Neutrophil (primary cell): Measurements from ENCODE around the gene SORCS2.

Experiments used
- H3K27ac ChIP-seq: fragments of 200-600 bp; sonication (generic); 2 replicates; pipeline ENCODE4 v1.5.1; 2016; ENCODE audit warnings: mild to moderate bottlenecking, moderate library complexity
- H3K27me3 ChIP-seq: fragments of 200-600 bp; sonication (generic); 2 replicates; pipeline ENCODE4 v1.6.0; 2016; ENCODE audit warnings: mild to moderate bottlenecking
- H3K36me3 ChIP-seq: fragments of 200-600 bp; sonication (generic); 2 replicates; pipeline ENCODE4 v1.5.1; 2017
- H3K4me1 ChIP-seq, 2 experiments: fragments of 200-600 bp in 1 of 2; sonication (generic) in 1 of 2; 1 replicate in 1 of 2; 2 replicates in 1 of 2; pipeline versions ENCODE4 v1.5.1 to v1.6.1; 2013 to 2016; ENCODE audit warnings: low read depth in 1 of 2, low read length in 1 of 2, mild to moderate bottlenecking in 1 of 2, moderate library complexity in 1 of 2; ENCODE audit not compliant: control insufficient read depth in 1 of 2, insufficient read depth in 1 of 2
- H3K4me3 ChIP-seq, 2 experiments: fragments of 200-600 bp in 1 of 2; sonication (generic) in 1 of 2; 1 replicate in 1 of 2; 2 replicates in 1 of 2; pipeline ENCODE4 v1.5.1; 2013 to 2016; ENCODE audit warnings: low read depth in 1 of 2, low read length in 1 of 2, mild to moderate bottlenecking in 1 of 2, moderate library complexity in 1 of 2
- H3K9me3 ChIP-seq: fragments of 200-600 bp; sonication (generic); 2 replicates; pipeline ENCODE4 v1.5.1; 2016
- CTCF ChIP-seq: fragments of 200-600 bp; sonication (generic); IDR thresholded peaks from 2 replicates; pipeline ENCODE4 v1.5.1; 2016; ENCODE audit warnings: antibody characterized with exemption

The SORCS2 gene

GRCh38 chr4:7287918-7288280 lies 95.6 kb downstream of the SORCS2 start:
- Histone ChIP-seq H3K27ac (no peak overlapping the region), H3K27me3 (peaks cover 18% of the 10 kb centered on the region)

GRCh38 chr4:7288751-7289523 lies 96.6 kb downstream of the SORCS2 start:
- no peak overlapping the region for H3K4me3 ChIP-seq
- no peaks in the 10 kb centered on the region for H3K36me3 ChIP-seq
- H3K4me1 ChIP-seq, result no peaks in the 10 kb centered on the region
- TF ChIP-seq CTCF, result no peak
- no peaks in the 10 kb centered on the region for H3K9me3 ChIP-seq
- H3K27me3 ChIP-seq, result peaks cover 16% of the 10 kb centered on the region
- H3K27ac ChIP-seq, result no peak overlapping the region

More at GRCh38 chr4:7287918-7288280, 95.6 kb downstream of the SORCS2 start:
- Histone ChIP-seq H3K4me1 (no peaks in the 10 kb centered on the region), H3K4me3 (no peak overlapping the region), H3K36me3 (no peaks in the 10 kb centered on the region), H3K9me3 (no peaks in the 10 kb centered on the region)
- TF ChIP-seq CTCF, result no peak

GRCh38 chr4:7289589-7289988 lies 97.3 kb downstream of the SORCS2 start:
- no peaks in the 10 kb centered on the region for H3K4me1 ChIP-seq
- H3K9me3 ChIP-seq, result no peaks in the 10 kb centered on the region
- H3K36me3 ChIP-seq, result no peaks in the 10 kb centered on the region
- peaks cover 16% of the 10 kb centered on the region for H3K27me3 ChIP-seq
- no peak overlapping the region for H3K27ac ChIP-seq
- no peak overlapping the region for H3K4me3 ChIP-seq
- TF ChIP-seq CTCF, result no peak

- H3K4me1 ChIP-seq, result no peaks in the 10 kb centered on the region
- no peaks in the 10 kb centered on the region for H3K9me3 ChIP-seq
- H3K36me3 ChIP-seq, result no peaks in the 10 kb centered on the region
- peaks cover 9% of the 10 kb centered on the region for H3K27me3 ChIP-seq
- no peak overlapping the region for H3K4me3 ChIP-seq
- TF ChIP-seq CTCF, result no peak
- no peak overlapping the region for H3K27ac ChIP-seq
These were observed 99.2 kb downstream of the SORCS2 start for GRCh38 chr4:7291372-7292114.

- Histone ChIP-seq H3K36me3 (no peaks in the 10 kb centered on the region), H3K4me3 (no peak overlapping the region), H3K27me3 (peaks cover 17% of the 10 kb centered on the region), H3K9me3 (no peaks in the 10 kb centered on the region), H3K4me1 (no peaks in the 10 kb centered on the region), H3K27ac (no peak overlapping the region)
- no peak for TF ChIP-seq CTCF
These were observed 101.4 kb downstream of the SORCS2 start for GRCh38 chr4:7293703-7294102.
